Urinary bladder (tissue), 4 donors: ENCODE data around the gene ASF1B. TPM values are rescaled to one million over a fixed set of nuclear protein-coding genes. Genes with fewer than 3 reads are reported as not detected.
"Not testable (repeated sequence)": the region's sequence is repeated elsewhere in the genome, so short reads cannot be mapped to it uniquely, and the experiment has no call there.

Experiments
- DNase-seq: peaks from one replicate; pipeline ENCODE4 v3.0.0-alpha.2; 2015; ENCODE audit errors: extremely low spot score
- H3K27ac ChIP-seq: one replicate; pipeline ENCODE4 v1.5.1; 2013; ENCODE audit warnings: low read depth, mild to moderate bottlenecking, moderate library complexity
- H3K36me3 ChIP-seq: one replicate; pipeline ENCODE4 v1.6.1; 2013; ENCODE audit warnings: mild to moderate bottlenecking, moderate library complexity; ENCODE audit not compliant: insufficient read depth
- H3K4me1 ChIP-seq: one replicate; pipeline ENCODE4 v1.6.1; 2013; ENCODE audit warnings: mild to moderate bottlenecking, moderate library complexity; ENCODE audit not compliant: insufficient read depth
- H3K4me3 ChIP-seq: one replicate; pipeline ENCODE4 v1.5.1; 2013; ENCODE audit warnings: low read depth, low read length
- WGBS: extraction: QIAGEN DNeasy Blood & Tissue Kit; methylation state at CpG from one replicate; pipeline ENCODE4 v1.1.7; 2013; 5-methylcytosine and 5-hydroxymethylcytosine counted together
- polyA plus RNA-seq: library from polyadenylated mRNA; stranded (reverse); fragments of 200-250 nt; gene quantifications from one replicate; pipeline ENCODE4 v1.2.3, GENCODE V29; 2013
- total RNA-seq: library from RNA; depleted of rRNA; stranded (reverse); fragments of >200 nt; gene quantifications from one replicate; pipeline ENCODE4 v1.2.3, GENCODE V29; 2014
- donor health status: healthy with polysubstance abuse.
- donor health status: healthy.

Gene ASF1B
- total and polyA plus RNA-seq, 2 donors = 1.2 to 6.7 TPM

- WGBS = 93% methylated on average over 12 of the region's 12 CpGs
- H3K36me3 ChIP-seq = no peaks in the 10 kb centered on the region
- DNase-seq = no peak
- no peak overlapping the region for H3K4me3 ChIP-seq
- H3K27ac ChIP-seq = no peak overlapping the region
- no peaks in the 10 kb centered on the region for H3K4me1 ChIP-seq
These were observed 16.3 kb upstream of the ASF1B start for GRCh38 chr19:14152713-14153112.

GRCh38 chr19:14150770-14151661 lies 14.6 kb upstream of the ASF1B start:
- WGBS = 89% methylated on average over 47 of the region's 47 CpGs
- Histone ChIP-seq H3K4me1 (no peaks in the 10 kb centered on the region), H3K27ac (no peak overlapping the region), H3K4me3 (no peak overlapping the region), H3K36me3 (no peaks in the 10 kb centered on the region)
- no peak for DNase-seq

- H3K36me3 ChIP-seq = no peaks in the 10 kb centered on the region
- H3K27ac ChIP-seq = peak overlapping the region; percentile 72
- DNase-seq = no peak
- WGBS = 35% methylated on average over 10 of the region's 10 CpGs
- H3K4me1 ChIP-seq = no peaks in the 10 kb centered on the region
- H3K4me3 ChIP-seq = no peak overlapping the region
These were observed 13.8 kb upstream of the ASF1B start for GRCh38 chr19:14150041-14150769.

GRCh38 chr19:14149509-14149994 lies 13.2 kb upstream of the ASF1B start:
- Histone ChIP-seq H3K27ac (peak overlapping the region; percentile 81), H3K36me3 (no peaks in the 10 kb centered on the region), H3K4me1 (no peaks in the 10 kb centered on the region), H3K4me3 (no peak overlapping the region)
- DNase-seq = peak; percentile 69
- 2% methylated on average over 21 of the region's 21 CpGs for WGBS

GRCh38 chr19:14148751-14149410 lies 12.5 kb upstream of the ASF1B start:
- Histone ChIP-seq H3K36me3 (no peaks in the 10 kb centered on the region), H3K4me3 (no peak overlapping the region), H3K27ac (peak overlapping the region; percentile 81), H3K4me1 (no peaks in the 10 kb centered on the region)
- no peak for DNase-seq
- WGBS = 61% methylated on average over 13 of the region's 13 CpGs

- 22% methylated on average over 20 of the region's 20 CpGs for WGBS
- Histone ChIP-seq H3K4me3 (no peak overlapping the region), H3K27ac (no peak overlapping the region), H3K4me1 (no peaks in the 10 kb centered on the region), H3K36me3 (no peaks in the 10 kb centered on the region)
- DNase-seq = no peak
These were observed 11.6 kb upstream of the ASF1B start for GRCh38 chr19:14147797-14148605.

GRCh38 chr19:14146789-14147216 lies 10.4 kb upstream of the ASF1B start:
- H3K4me3 ChIP-seq = no peak overlapping the region
- H3K36me3 ChIP-seq = no peaks in the 10 kb centered on the region
- no peak overlapping the region for H3K27ac ChIP-seq
- WGBS = 64% methylated on average over 7 of the region's 7 CpGs
- no peaks in the 10 kb centered on the region for H3K4me1 ChIP-seq
- DNase-seq = no peak

GRCh38 chr19:14146169-14146568 lies 9.8 kb upstream of the ASF1B start:
- H3K27ac ChIP-seq = not testable (repeated sequence)
- 94% methylated on average over 10 of the region's 10 CpGs for WGBS

GRCh38 chr19:14145381-14145780 lies 9.0 kb upstream of the ASF1B start:
- no peaks in the 10 kb centered on the region for H3K4me1 ChIP-seq
- H3K4me3 ChIP-seq = no peak overlapping the region
- DNase-seq = no peak
- 86% methylated on average over 6 of the region's 6 CpGs for WGBS
- no peak overlapping the region for H3K27ac ChIP-seq
- H3K36me3 ChIP-seq = no peaks in the 10 kb centered on the region

More at GRCh38 chr19:14146169-14146568, 9.8 kb upstream of the ASF1B start:
- not testable (repeated sequence) for H3K4me1 ChIP-seq, H3K36me3 ChIP-seq, DNase-seq, H3K4me3 ChIP-seq

GRCh38 chr19:14142262-14143190 lies 6.1 kb upstream of the ASF1B start:
- H3K36me3 ChIP-seq = no peaks in the 10 kb centered on the region
- DNase-seq = no peak
- 89% methylated on average over 12 of the region's 12 CpGs for WGBS
- no peaks in the 10 kb centered on the region for H3K4me1 ChIP-seq
- H3K27ac ChIP-seq = no peak overlapping the region
- no peak overlapping the region for H3K4me3 ChIP-seq

- no peaks in the 10 kb centered on the region for H3K36me3 ChIP-seq
- no peaks in the 10 kb centered on the region for H3K4me1 ChIP-seq
- H3K27ac ChIP-seq = no peak overlapping the region
- H3K4me3 ChIP-seq = no peak overlapping the region
- no peak for DNase-seq
- WGBS = 97% methylated on average over 8 of the region's 8 CpGs
These were observed 4.7 kb upstream of the ASF1B start for GRCh38 chr19:14141041-14141440.

- Histone ChIP-seq H3K27ac (no peak overlapping the region), H3K36me3 (no peaks in the 10 kb centered on the region), H3K4me1 (no peaks in the 10 kb centered on the region), H3K4me3 (no peak overlapping the region)
- DNase-seq = no peak
- 78% methylated on average over 9 of the region's 9 CpGs for WGBS
These were observed 3.6 kb upstream of the ASF1B start for GRCh38 chr19:14139944-14140343.
